Upper lobe of right lung (tissue), 1 donor: ENCODE results near the gene ATP13A4. TPM values are rescaled to one million over a fixed set of nuclear protein-coding genes. Genes with fewer than 3 reads are reported as not detected.
"Not testable (repeated sequence)": the region's sequence is repeated elsewhere in the genome, so short reads cannot be mapped to it uniquely, and the experiment has no call there.

Experiments used
- ATAC-seq: fragments of 200-7000 bp; cut with Tn5 transposase; one replicate; pipeline ENCODE4 v1.9.1; 2020; ENCODE audit warnings: mild to moderate bottlenecking, moderate library complexity
- DNase-seq: peaks from one replicate; pipeline ENCODE4 v3.0.0-alpha.2; 2020
- H3K27ac ChIP-seq: fragments of 200-600 bp; one replicate; pipeline ENCODE4 v1.8.0; 2022
- H3K27me3 ChIP-seq: fragments of 200-600 bp; one replicate; pipeline ENCODE4 v1.8.0; 2022; ENCODE audit warnings: mild to moderate bottlenecking
- H3K36me3 ChIP-seq: fragments of 200-600 bp; one replicate; pipeline ENCODE4 v1.8.0; 2022
- H3K4me1 ChIP-seq: fragments of 200-600 bp; one replicate; pipeline ENCODE4 v1.8.0; 2022
- H3K4me3 ChIP-seq: fragments of 200-600 bp; one replicate; pipeline ENCODE4 v1.8.0; 2022; ENCODE audit warnings: mild to moderate bottlenecking
- H3K9me3 ChIP-seq: fragments of 200-600 bp; one replicate; pipeline ENCODE4 v1.8.0; 2022
- CTCF ChIP-seq: fragments of 200-600 bp; IDR thresholded peaks from one replicate; pipeline ENCODE4 v1.8.0; 2022; ENCODE audit warnings: antibody characterized with exemption
- intact Hi-C: fragments of 100-400 bp; cut with DNase I; formaldehyde crosslinking; loops from one replicate; pipeline ENCODE4 v1.11.0; 2022
- total RNA-seq: library from RNA; stranded (reverse); fragmentation: NEBNext Ultra II Directional; extraction: Animal tissue kit (Norgen Biotek cat#: 25700); gene quantifications from one replicate; pipeline ENCODE4 v1.2.1, GENCODE V29; 2021
- donor health status: DM: no; HTN: yes; CAD: no; lungs with severe emphysema.

ATP13A4 gene
- total RNA-seq, 1 donor from 2014 or later = 248 TPM

DNA sequence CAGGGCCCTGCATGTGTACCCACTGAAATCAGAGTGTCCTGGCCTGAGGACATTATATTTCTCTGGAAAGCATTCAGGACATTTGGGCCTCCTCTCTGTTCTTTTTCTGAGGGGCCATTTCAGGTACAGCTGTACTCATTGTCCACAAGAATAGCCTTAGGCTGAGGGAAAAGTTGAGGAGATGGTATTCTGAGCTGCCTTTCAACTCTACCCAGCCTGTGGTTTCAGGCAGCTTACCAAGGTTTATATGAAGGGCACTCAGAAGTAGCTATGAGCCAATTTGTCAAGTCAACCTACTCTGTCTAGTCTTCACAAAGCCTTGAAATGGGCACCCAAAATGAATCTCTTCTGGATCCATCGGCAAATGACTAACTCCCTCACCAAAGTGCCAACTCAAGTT lies 9.4 kb downstream of the ATP13A4 start:
- TF ChIP-seq CTCF = no peak
- intact Hi-C loops = no loop called here
- ATAC-seq (peak; percentile 71), DNase-seq (no peak)
- Histone ChIP-seq H3K4me3 (no peak overlapping the region), H3K27me3 (no peaks in the 10 kb centered on the region), H3K9me3 (no peaks in the 10 kb centered on the region), H3K36me3 (no peaks in the 10 kb centered on the region), H3K27ac (no peak overlapping the region), H3K4me1 (no peaks in the 10 kb centered on the region)

GRCh38 chr3:193544289-193544688 lies 10.4 kb downstream of the ATP13A4 start:
- Histone ChIP-seq H3K36me3 (no peaks in the 10 kb centered on the region), H3K27me3 (no peaks in the 10 kb centered on the region), H3K27ac (no peak overlapping the region), H3K4me3 (no peak overlapping the region), H3K4me1 (no peaks in the 10 kb centered on the region), H3K9me3 (no peaks in the 10 kb centered on the region)
- intact Hi-C loops = no loop called here
- no peak for ATAC-seq
- DNase-seq = no peak
- TF ChIP-seq CTCF = no peak

DNA sequence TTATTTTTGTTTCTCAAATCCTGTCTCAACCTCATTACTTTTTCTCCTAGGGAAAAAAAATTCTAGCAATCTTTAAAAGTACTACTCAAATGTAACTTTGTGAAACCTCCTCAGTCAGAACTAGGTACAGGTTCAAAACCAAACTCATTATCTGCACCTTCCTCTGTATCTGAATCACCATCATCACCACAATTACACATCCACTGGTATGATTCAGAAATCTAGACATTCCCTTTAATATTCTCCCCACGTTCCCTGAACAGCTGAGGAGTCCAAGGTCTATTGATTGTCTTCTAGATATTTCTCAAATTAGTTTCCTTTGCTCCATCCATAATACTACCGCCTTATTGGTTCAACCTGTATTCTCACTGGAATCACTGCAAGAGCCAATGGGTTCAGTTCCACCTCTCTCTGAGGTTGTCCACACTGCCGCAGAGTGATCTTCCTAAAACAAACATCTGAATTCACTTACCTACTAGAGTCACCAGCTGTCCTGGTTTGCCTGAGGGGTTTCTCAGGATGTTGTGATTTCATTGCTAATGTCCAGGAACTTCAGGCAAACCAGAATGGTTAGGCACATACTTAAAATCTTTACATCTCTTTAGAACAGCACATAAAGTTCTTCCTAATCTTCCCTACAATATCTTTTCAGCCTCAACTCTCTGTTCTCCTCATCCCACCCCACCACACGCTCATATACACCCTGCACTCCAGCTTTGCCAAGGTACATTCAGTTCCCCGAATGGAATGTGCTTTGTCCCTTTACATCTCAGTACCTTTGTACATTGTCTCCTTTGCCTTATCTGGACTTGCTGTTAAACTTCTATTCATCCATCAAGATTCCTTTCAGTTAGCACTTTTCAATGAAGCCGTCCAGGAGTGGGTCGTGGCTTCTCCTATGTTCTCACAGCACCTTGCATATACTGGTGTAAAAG lies 24.2 kb downstream of the ATP13A4 start:
- Histone ChIP-seq H3K27me3 (no peaks in the 10 kb centered on the region), H3K36me3 (no peaks in the 10 kb centered on the region), H3K27ac (no peak overlapping the region), H3K4me1 (no peaks in the 10 kb centered on the region), H3K9me3 (no peaks in the 10 kb centered on the region), H3K4me3 (no peak overlapping the region)
- ATAC-seq (peak; percentile 65), DNase-seq (no peak)
- TF ChIP-seq CTCF = no peak
- intact Hi-C loops = no loop called here

DNA sequence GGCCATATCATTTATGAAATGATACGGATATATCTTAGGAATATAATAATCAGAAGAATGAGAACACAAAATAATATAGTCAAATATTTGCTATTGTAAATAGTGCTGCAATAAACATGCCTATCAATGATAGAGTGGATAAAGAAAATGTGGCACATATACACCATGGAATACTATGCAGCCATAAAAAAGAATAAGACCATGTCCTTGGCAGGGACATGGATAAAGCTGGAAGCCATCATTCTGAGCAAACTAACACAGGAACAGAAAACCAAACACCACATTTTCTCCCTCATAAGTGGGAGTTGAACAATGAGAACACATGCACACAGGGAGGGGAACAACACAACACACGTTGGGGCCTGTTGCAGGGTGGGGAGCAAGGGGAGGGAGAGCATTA lies 28.6 kb downstream of the ATP13A4 start:
- ATAC-seq, intact Hi-C loops, H3K4me1 ChIP-seq, H3K9me3 ChIP-seq, H3K27me3 ChIP-seq, DNase-seq, H3K27ac ChIP-seq, H3K36me3 ChIP-seq, H3K4me3 ChIP-seq: not testable (repeated sequence)

GRCh38 chr3:193522473-193522872 lies 32.2 kb downstream of the ATP13A4 start:
- Histone ChIP-seq H3K4me1 (no peaks in the 10 kb centered on the region), H3K4me3 (no peak overlapping the region), H3K9me3 (no peaks in the 10 kb centered on the region), H3K36me3 (no peaks in the 10 kb centered on the region), H3K27ac (no peak overlapping the region), H3K27me3 (no peaks in the 10 kb centered on the region)
- no peak for TF ChIP-seq CTCF
- no peak for DNase-seq
- intact Hi-C loops = no loop called here
- no peak for ATAC-seq

GRCh38 chr3:193520738-193521137 lies 34.0 kb downstream of the ATP13A4 start:
- Histone ChIP-seq H3K27ac (no peak overlapping the region), H3K4me3 (no peak overlapping the region), H3K4me1 (no peaks in the 10 kb centered on the region), H3K36me3 (no peaks in the 10 kb centered on the region), H3K9me3 (no peaks in the 10 kb centered on the region), H3K27me3 (no peaks in the 10 kb centered on the region)
- no peak for DNase-seq
- no peak for TF ChIP-seq CTCF
- intact Hi-C loops = no loop called here
- no peak for ATAC-seq
